Measurements from ENCODE around the gene COL6A3. TPM values are rescaled to one million over a fixed set of nuclear protein-coding genes. Genes with fewer than 3 reads are reported as not detected.

COL6A3 gene
- total RNA-seq, 1 donor from 2014 or later: 645 TPM

- H3K9me3 Mint-ChIP-seq: no peaks in the 10 kb centered on the region
- no peak overlapping the region for H3K4me3 Mint-ChIP-seq
- peaks cover 31% of the 10 kb centered on the region for H3K4me1 Mint-ChIP-seq
- peak overlapping the region; percentile 55 for H3K27ac Mint-ChIP-seq
- H3K27me3 Mint-ChIP-seq (ENCODE audit: low read depth): peaks cover 3% of the 10 kb centered on the region
- DNase-seq (ENCODE audit: low spot score in 2 of 2, unreplicated experiment in 2 of 2): no peak
- no peak for TF ChIP-seq CTCF (IDR thresholded peaks at IDR 0.05; ENCODE audit: unreplicated experiment)
- peaks cover 6% of the 10 kb centered on the region for H3K36me3 Mint-ChIP-seq
Measured at GRCh38 chr2:237348281-237348865, 65.6 kb downstream of the COL6A3 start.

- DNase-seq (ENCODE audit: low spot score in 2 of 2, unreplicated experiment in 2 of 2): no peak
- H3K4me3 Mint-ChIP-seq: no peak overlapping the region
Measured at GRCh38 chr2:237345891-237346640, 67.9 kb downstream of the COL6A3 start.

GRCh38 chr2:237345411-237345810, 68.6 kb downstream of the COL6A3 start:
- peaks cover 3% of the 10 kb centered on the region for H3K27me3 Mint-ChIP-seq (ENCODE audit: low read depth)

More at GRCh38 chr2:237345891-237346640, 67.9 kb downstream of the COL6A3 start:
- Mint-ChIP-seq H3K27me3 (ENCODE audit: low read depth) (peaks cover 3% of the 10 kb centered on the region), H3K9me3 (no peaks in the 10 kb centered on the region), H3K36me3 (peaks cover 6% of the 10 kb centered on the region), H3K4me1 (peaks cover 18% of the 10 kb centered on the region), H3K27ac (no peak overlapping the region)
- no peak for TF ChIP-seq CTCF (IDR thresholded peaks at IDR 0.05; ENCODE audit: unreplicated experiment)

GRCh38 chr2:237344942-237345341, 69.0 kb downstream of the COL6A3 start:
- Mint-ChIP-seq H3K9me3 (no peaks in the 10 kb centered on the region), H3K4me1 (peaks cover 7% of the 10 kb centered on the region), H3K4me3 (no peak overlapping the region), H3K36me3 (peaks cover 9% of the 10 kb centered on the region), H3K27me3 (ENCODE audit: low read depth) (peaks cover under 1% of the 10 kb centered on the region), H3K27ac (no peak overlapping the region)
- DNase-seq (ENCODE audit: low spot score in 2 of 2, unreplicated experiment in 2 of 2): no peak
- TF ChIP-seq CTCF (IDR thresholded peaks at IDR 0.05; ENCODE audit: unreplicated experiment): no peak

More at GRCh38 chr2:237345411-237345810, 68.6 kb downstream of the COL6A3 start:
- DNase-seq (ENCODE audit: low spot score in 2 of 2, unreplicated experiment in 2 of 2): no peak
- H3K9me3 Mint-ChIP-seq: no peaks in the 10 kb centered on the region
- H3K27ac Mint-ChIP-seq: no peak overlapping the region
- H3K4me1 Mint-ChIP-seq: peaks cover 12% of the 10 kb centered on the region
- TF ChIP-seq CTCF (IDR thresholded peaks at IDR 0.05; ENCODE audit: unreplicated experiment): no peak
- H3K36me3 Mint-ChIP-seq: peaks cover 6% of the 10 kb centered on the region
- H3K4me3 Mint-ChIP-seq: no peak overlapping the region

- no peak for TF ChIP-seq CTCF (IDR thresholded peaks at IDR 0.05; ENCODE audit: unreplicated experiment)
- Mint-ChIP-seq H3K27me3 (ENCODE audit: low read depth) (no peaks in the 10 kb centered on the region), H3K4me1 (peaks cover 11% of the 10 kb centered on the region), H3K27ac (no peak overlapping the region), H3K9me3 (no peaks in the 10 kb centered on the region), H3K36me3 (peaks cover 9% of the 10 kb centered on the region), H3K4me3 (no peak overlapping the region)
- DNase-seq (ENCODE audit: low spot score in 2 of 2, unreplicated experiment in 2 of 2): no peak
Measured at GRCh38 chr2:237343993-237344392, 70.0 kb downstream of the COL6A3 start.
